GM19099 (cell line): ENCODE data around the gene MTFR2.

ENCODE experiments used
- POLR2A ChIP-seq: IDR thresholded peaks from 3 replicates; pipeline ENCODE4 v1.6.1; 2011; ENCODE audit warnings: low read depth; ENCODE audit not compliant: insufficient read length; ENCODE audit errors: extremely low read depth

The MTFR2 gene

GRCh38 chr6:136249811-136250685 lies at the start of gene MTFR2:
MTFR2 (minus strand) TSS chr6:136250311; CDS start chr6:136249099, 1,212 bp downstream.
- peak; percentile 85 for TF ChIP-seq POLR2A

GRCh38 chr6:136294621-136295020 lies 44.5 kb upstream of the MTFR2 start:
- no peak for TF ChIP-seq POLR2A

GRCh38 chr6:136290410-136291010 lies 40.4 kb upstream of the MTFR2 start:
- TF ChIP-seq POLR2A: no peak

GRCh38 chr6:136289579-136290409 lies 39.7 kb upstream of the MTFR2 start, which contains the start of gene BCLAF1:
BCLAF1 (minus strand) TSS chr6:136289846; CDS start chr6:136279866, 9,980 bp downstream.
- TF ChIP-seq POLR2A: peak; percentile 98

- TF ChIP-seq POLR2A: no peak
Observed at GRCh38 chr6:136289327-136289578, 39.1 kb upstream of the MTFR2 start.

- no peak for TF ChIP-seq POLR2A
Observed at GRCh38 chr6:136288566-136289326, 38.6 kb upstream of the MTFR2 start.

- no peak for TF ChIP-seq POLR2A
Observed at GRCh38 chr6:136284909-136285308, 34.8 kb upstream of the MTFR2 start.

GRCh38 chr6:136282906-136283305 lies 32.8 kb upstream of the MTFR2 start:
- TF ChIP-seq POLR2A: no peak

- TF ChIP-seq POLR2A: no peak
Observed at GRCh38 chr6:136280032-136280609, 30.0 kb upstream of the MTFR2 start.

- TF ChIP-seq POLR2A: no peak
Observed at GRCh38 chr6:136274062-136274461, 24.0 kb upstream of the MTFR2 start.

GRCh38 chr6:136265101-136265500 lies 15.0 kb upstream of the MTFR2 start:
- TF ChIP-seq POLR2A: no peak

GRCh38 chr6:136262940-136263339 lies 12.8 kb upstream of the MTFR2 start:
- TF ChIP-seq POLR2A: no peak

GRCh38 chr6:136254851-136255466 lies 4.8 kb upstream of the MTFR2 start:
- no peak for TF ChIP-seq POLR2A

GRCh38 chr6:136253734-136254133 lies 3.6 kb upstream of the MTFR2 start:
- no peak for TF ChIP-seq POLR2A

- no peak for TF ChIP-seq POLR2A
Observed at GRCh38 chr6:136252441-136252840, 2.3 kb upstream of the MTFR2 start.

- TF ChIP-seq POLR2A: no peak
Observed at GRCh38 chr6:136251394-136251793, 1.3 kb upstream of the MTFR2 start.
